HG02870 (cell line): Measurements from ENCODE around the gene HOXD4.

ENCODE experiments used
- ATAC-seq: cut with Tn5 transposase; IDR thresholded peaks from one replicate; pipeline ENCODE4 v1.9.1; 2021; ENCODE audit warnings: mild to moderate bottlenecking, moderate library complexity; ENCODE audit not compliant: unreplicated experiment

The HOXD4 gene

DNA sequence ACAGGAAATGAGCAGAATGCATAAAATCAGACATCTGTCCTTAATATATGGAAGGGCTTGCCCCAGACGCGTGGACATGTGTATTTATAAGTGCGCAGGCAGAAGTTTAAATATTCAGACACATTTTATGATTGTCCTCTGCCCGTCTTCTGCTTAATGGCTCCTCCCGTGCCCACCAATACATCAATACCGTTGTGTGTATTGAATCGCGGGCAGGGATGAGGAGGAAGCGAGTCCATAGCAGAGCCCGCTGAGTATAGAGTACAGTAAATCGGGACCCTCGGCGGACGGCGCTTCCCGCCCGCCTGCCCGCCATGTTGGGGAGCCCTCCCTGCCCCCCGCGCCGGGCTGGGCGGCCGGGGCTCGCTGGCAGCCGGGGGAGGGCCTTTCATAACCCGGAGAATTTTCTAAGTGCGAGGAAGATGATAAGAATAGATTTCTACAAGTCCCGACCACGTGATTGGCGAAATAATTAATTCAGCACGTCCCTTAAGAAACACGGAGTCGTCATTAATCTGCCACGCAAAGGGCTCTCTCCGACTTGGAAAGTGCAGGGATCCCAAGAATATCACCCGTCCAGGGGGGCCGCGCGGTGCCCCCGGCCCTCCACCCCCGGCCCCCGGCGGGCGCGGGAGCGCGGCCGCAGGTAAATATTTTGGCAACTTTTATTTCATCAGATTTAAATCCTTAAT lies 5.6 kb downstream of the HOXD4 start, which contains the start of gene HOXD3:
TSS of gene HOXD3 (plus strand) at position 501 of the 692 bp plus-strand sequence. CDS start 11,808 bp downstream, outside the sequence.
- ATAC-seq = no peak

DNA sequence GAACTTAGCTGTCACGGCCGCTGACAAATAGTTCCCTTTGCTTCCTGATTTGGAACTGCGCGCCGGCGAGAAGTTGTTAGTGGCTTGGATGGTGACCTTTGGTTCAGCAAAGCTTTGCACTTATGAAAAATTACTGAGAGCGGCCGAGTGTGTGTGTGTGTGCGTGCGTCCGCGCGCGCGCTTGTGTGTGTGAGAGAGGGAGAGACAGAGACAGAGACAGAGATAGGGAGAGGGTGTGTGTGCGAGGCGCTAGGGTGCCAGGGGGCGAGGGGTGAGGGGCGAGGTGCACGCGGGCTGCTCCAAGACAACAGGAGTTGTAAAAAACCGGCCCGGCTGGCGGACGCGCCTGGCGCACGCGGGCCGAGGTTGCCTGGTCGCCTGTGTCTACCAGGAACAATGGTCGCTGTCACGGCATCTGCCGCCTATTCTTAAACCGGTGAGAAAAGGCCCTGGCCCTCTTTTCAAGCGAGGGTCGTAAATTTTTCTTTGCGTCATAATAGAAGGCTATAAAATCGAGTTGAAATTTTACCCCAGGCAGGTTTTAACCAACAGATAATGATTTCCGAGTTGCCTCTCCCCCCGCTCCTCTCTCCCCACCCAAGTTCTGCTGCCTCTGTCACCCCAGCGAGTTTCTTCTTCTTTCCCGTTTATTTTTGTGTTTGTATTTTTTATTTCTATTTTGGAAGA lies 6.3 kb downstream of the HOXD4 start:
- no peak for ATAC-seq

DNA sequence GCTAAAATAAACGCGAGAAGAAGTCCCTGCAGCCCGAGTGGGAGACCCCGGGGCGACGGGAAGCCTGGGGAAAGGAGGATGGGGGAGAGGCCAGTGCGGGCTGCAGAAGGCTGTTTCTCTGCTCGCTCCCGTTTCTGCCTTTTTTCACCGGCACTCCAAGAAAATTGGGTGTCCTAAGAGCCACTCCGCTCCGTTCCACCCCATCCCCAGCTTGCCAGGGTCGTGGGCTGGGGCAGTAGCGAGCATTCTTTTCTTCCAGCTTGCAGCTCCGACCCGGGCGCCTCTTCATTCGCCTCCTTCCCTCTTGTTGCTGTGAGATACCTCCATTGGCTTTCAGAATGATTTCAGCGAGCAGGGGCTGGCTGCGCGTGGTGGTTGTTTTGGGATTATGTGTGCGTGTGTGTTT lies 6.8 kb downstream of the HOXD4 start:
- no peak for ATAC-seq

DNA sequence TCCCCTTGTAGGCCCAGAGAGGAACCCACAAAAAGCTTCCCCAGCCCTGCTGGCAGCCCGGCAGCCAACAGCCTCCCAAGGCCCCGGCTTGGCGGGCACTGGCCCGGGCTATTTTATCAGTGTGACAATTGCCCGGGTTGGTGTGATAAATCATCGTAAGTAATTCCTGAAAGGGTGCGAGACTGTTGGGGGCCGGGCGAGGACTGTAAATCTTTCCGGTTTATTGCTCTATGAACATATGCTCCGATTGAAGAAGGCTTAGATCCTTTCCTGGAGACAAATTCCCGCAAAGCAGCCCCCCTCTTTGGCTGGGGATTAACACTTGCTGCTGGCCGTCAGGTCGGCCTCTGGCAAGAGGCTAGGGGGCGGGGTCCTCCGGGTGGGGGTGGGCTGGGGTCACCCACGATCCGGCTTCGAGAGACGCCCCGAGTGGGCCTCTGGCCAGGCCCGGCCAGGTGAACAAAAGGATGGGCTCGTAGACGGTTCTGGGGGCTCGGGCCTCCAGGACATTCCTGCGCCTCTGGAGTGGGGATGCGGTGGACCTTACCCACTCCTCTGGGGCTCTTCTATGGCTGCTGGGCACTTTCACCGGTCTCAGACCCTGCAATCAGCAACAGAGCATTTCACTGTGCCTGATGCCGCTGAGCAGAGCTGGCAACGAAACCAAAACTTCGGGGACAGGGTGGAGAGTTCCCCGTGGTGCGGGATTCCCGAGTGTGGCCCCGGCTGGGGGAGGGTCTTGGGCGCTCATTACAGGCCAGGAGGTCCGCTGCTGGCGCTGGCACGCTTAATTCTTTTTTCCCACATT lies 7.7 kb downstream of the HOXD4 start:
- no peak for ATAC-seq

DNA sequence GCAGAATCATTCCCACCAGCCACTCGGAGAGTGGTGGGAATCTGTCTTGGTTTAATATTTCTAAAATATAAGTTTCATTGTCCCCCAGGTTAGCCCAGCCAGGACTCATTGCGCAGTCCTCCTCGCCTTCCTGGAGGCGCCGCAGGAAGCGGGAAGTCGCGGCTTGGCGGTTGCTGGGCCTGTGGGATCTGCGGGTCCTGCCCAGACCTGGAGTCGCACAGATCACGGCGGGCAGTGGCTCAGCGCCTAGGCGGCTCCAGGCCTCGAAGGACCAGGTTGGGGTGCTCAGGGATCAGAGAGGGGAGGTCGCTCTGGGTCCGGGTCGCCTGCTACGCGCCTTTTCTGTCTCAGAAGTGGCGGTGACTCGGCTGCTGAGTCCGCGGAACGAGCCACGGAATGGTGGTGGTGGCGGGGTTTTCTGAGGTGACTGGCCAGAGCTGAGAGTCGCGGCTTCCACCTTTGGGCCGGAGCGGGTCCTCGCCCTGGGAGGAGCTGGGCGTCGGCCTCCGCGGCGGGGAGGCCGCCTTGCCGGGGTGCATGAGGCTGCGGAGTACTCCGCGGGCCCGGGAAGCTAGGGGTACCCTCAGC lies 8.4 kb downstream of the HOXD4 start:
- no peak for ATAC-seq

DNA sequence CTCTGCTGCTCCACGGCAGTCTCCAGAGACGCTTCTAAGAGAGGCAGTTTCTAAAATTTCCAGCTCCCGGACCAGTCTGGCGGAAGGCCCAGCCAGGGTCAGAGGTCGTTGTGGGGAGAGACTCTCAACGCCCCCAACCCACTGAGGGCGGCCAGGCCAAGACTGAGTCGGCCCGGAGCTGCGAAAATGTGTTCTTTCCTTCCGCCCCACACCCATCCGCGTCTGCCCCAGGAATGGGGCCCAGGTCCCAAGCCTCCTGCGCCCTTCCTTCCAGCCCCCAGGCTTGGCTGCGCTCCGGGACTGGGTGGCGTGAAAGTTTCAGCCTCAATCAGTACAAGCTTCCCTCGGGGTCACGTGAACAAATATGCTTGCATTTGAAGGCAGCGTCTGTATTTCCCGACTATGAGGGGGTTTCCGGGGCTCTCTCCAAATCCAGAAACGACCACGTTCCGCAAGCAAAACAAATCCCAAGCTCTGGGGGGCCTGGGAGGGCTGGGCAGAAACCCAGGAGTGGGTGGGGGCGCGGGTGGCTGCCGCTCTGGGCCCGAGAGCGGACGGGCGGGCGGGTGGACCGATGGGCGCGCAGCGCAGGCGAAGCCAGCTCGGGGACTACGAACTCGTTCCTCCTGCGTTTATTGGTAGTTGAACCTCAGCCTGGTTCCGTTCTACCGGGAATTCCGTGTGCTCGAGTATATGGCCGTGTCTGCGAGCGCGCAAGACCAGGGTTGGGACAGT lies 9.1 kb downstream of the HOXD4 start:
- no peak for ATAC-seq

DNA sequence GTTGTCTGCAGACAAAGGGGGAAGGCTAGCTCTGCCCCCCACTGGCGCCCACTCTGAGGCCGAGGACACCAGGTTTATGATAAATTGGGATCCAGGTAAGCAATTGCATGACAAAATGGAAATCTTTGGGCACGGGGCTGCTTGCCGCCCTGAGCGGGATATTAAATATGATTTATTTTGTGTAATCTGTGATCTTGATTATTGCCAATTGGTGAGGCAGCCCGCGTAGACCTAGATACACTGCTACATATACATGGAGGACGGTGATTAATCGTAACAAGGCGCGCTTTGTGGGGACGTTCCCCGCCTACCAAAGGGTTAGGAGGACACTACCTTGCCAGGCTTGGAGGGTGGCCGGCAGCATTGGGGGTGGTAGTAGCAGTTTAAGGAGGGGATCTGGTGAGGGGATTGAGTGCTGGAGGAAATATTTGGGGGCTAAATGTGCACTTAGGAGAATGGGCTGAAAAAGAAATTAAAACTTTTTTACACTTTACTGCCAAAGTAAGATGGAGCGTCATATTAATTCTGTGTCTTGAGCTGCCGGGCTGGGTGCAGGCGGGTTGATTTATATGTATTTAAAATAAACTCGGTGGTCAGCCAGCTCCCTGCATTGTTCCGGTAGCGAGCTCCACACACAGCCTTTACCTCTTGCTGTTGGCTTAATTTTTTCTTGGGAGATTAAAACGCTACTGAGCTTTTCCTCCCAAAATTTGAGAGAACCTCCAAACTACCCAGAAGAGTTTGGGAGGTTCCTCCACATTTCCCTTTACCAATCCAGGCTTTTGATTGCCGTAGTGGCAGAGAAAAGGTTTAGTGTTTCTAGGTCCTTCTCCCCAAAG lies 9.9 kb downstream of the HOXD4 start:
- ATAC-seq = no peak

DNA sequence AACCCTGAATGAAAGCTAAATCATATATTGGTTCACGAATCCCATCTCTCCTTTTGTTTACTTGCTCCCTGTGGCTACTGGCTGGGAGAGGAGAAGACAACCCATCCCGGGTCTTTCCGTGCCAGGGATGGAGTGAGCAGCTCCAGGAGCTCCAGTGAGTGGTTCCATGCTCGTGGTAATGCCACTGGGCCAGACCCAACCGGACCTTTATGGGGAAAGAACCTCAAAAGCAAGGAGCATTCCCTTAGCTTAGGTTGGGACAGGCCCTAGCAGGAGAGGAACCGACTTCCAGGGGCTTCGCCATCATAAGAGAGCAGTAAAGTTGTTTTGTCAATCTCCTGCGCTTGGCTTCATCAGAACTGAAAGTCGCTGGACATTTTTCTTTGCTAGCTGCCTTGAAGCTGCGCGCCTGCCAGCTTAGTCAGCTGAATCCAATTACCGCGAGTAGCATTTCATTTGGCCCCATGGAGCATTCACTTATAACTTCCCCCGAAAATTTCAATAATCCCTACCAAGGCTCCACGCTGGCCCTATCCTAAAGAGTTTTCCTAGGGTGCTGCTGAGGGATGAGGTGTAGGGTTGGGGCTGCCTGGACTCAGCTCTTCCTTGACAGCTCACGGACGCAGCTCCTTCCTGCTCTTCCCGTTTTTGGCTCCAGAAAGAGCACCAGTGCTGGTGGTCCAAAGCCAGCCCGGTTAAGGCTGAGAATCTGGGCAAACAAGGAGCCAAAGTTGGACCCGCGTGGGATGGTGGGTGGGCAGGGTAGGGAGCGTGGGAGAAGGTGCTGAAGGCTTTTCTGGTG lies 10.7 kb downstream of the HOXD4 start:
- ATAC-seq = no peak

DNA sequence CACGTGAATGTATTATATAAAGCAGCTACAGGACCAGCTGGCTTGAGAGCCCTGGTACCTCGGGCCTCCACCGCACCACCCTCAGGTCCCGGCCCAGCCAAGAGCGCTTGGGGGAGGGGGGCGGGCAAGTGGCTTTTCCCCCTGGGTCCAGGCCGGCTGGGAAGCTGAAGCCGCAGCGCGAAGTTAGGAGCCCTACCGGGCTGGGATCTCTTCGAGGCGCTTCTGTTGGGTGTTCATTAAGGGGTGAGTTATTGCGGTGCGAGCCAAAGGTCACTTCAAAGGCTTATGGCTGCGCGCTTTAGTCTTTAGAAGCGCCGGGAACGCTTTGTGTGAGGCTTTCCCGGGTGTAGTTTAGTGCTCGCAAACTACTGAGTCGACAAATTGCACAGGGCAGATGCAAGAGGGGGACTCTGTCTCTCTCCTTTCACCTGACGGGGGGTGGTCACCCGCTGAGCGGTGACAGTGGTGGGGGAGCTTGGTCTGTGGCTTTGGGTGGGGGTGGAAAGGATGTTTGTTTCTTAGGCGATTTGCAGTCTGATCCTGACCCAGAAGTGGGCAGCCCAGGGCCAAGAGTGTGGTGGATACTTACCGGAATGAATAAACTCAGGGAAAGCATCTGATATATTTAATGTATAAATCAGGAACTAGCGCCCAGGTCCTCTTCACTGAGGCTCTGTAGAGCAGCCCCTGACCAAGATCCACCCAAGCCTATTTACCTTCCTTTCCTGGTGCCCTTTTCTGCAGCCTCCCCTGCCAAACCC lies 11.7 kb downstream of the HOXD4 start:
- no peak for ATAC-seq

DNA sequence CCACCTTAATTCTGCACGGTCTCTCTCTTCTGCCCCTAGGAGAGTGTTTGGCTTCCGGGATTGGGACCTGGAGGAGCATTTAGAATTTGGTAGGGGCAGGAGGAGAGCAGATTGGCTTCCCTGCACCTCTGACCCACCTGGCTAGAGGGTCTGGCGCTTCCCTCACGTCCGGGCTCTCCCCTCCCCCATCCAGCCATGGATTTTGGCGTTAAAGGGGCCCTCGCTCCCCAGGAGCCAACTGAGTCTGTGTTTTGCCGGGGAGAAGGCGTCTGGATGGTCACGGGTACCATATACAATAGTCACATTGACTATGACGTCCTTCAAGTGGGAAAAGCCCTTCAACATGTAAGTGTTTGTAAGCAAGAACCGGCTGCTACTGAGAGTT lies 12.3 kb downstream of the HOXD4 start:
- no peak for ATAC-seq

DNA sequence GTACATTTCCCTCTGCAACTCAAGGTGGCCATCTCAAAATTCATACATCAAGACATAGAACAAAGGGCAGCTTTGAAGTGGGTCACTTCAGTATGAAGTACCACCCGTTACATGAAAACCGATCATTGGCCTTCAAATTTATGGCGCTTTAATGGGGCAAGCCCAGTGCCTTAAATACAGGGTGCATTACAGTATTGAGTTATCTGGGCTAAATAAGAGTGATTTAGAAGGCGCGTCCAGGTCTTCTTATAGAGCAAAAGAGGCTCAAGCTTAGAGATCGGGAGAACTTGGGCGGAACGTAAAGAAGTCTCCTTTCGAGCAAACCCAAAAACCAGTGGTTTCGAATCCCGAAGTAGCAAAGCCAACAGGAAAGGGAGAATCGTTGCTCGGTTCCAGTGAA lies 12.9 kb downstream of the HOXD4 start:
- no peak for ATAC-seq

DNA sequence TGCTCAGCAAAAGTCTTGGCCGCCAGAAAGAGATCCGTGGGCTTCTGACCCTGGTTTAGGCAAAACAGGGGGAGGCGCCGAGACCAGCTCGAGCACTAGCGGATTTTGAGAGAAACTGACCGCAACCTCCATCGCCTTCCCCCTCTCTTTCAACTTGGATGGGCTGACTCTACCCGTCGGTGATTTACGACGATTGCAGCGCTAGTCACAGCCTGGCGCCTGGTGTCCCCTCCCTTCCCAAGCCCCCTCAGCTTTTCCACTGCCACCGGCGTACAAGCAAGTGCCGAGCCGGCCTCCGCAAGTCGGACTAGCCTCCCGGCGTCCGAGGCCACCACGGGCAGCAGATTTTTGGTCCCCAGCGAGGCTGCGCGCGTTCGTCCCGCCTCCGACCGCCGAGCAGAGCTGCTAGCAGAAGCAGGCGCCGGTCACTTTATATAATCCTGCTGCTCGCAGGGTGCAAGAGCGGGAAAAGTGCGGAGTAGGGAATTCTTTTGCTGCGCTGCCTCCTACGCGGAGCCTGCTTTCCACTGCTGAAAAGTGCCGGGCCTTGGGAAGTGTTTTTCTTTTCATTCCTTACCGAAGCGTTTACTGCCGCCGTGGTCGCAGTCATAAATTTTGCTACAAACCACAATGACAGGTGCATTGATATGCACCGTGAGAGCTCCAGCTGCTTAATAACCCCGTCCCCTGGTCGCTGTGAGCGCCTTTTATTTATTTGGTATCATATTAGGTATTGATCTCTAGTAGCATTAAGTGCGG lies 13.4 kb downstream of the HOXD4 start:
- ATAC-seq = no peak

DNA sequence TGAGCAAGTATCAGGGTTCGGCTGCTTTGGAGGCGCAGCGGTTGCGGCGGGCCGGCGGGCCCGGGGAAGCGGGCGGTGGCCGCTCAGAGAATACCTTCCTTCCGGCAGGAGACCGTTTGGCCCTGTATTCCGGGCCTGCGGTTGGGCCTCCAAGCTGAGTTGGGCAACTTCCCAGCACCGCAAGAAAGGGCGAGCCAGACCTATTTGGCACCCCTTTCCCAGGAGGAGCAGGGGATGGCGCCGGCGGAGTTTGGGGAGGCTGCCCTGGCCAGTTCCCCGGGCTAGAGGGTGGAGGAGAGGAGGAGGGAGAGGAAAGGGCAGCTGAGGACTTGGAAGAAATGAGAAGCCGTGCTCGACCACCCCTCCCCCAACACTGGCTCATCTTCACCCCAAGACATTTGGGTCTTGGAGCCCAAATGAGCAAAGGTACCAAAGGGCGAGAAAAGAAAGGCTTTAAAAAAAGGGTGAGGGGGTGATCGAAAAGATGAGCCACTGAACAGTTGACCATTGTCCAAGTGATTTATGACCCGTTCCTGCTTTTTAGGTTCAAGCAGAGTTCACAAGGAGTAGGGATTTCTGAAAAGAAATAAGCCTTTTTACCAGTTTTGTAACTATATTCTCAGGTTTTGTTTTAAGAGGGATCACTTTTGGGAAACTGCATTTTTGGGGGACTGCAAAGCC lies 14.2 kb downstream of the HOXD4 start:
- no peak for ATAC-seq

DNA sequence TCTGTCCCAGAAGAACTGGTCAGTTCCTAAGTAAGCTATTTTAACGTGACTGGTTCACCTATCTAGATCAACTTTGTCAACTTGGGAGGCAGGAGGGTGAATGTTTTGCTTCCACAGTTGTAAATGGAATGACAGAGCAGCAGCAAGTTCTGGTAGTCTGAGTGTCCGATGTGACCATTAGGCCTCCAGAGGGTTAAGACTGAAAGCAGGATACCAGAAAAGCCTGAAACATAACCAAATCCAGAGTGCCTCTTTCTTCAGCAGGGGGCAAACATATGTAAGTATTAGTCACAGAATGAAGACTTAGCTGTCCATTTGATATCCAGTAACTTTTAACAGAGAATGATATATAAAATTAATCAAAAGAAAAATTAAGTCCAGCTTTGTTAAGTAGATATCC lies 14.9 kb downstream of the HOXD4 start:
- no peak for ATAC-seq

DNA sequence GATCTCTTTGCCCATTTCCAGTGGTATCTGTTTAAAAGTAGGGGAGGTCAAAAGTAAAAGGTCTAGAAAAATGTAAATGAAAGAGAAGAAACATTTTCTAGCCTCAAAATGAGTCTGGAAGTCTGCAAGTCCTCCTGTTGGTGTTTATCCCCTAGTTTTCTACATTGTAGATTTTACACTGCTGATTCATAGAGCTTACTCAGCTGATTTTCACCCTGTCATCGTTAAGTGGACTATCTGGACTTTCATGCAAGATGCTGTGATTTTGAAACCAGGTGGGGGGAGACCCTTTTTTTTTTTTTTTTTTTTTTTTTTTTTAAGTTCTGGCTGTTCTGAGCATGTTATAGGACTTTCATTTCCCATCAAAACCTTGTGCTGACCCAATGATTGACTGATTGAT lies 16.0 kb downstream of the HOXD4 start:
- no peak for ATAC-seq

DNA sequence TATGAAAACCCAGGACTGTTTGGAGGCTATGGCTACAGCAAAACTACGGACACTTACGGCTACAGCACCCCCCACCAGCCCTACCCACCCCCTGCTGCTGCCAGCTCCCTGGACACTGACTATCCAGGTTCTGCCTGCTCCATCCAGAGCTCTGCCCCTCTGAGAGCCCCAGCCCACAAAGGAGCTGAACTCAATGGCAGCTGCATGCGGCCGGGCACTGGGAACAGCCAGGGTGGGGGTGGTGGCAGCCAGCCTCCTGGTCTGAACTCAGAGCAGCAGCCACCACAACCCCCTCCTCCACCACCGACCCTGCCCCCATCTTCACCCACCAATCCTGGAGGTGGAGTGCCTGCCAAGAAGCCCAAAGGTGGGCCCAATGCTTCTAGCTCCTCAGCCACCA lies 17.8 kb downstream of the HOXD4 start:
- no peak for ATAC-seq

DNA sequence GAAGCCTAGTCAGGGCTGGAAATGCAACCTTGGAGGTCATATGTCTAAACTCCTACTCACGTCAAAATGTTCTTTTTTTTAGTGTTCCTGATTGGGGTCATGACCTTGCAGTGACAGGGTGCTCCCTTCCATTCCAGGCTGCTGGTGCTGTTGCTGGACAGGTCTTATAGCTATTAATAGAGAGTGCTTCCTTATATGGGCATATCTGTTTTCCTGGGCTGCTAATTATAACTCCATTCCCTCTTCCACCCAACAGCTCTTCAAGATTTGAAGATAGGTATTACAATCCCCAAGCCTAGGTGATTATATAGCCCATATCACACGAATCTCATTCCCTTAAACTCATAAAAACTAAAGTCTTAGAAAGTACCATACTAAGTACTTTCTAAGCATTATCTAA lies 18.4 kb downstream of the HOXD4 start:
- ATAC-seq = no peak
